Chondrocyte (in vitro differentiated cells): ENCODE data around the gene SPDYE18. TPM values are rescaled to one million over a fixed set of nuclear protein-coding genes. Genes with fewer than 3 reads are reported as not detected.
"Not testable (repeated sequence)": the region's sequence is repeated elsewhere in the genome, so short reads cannot be mapped to it uniquely, and the experiment has no call there.

Source experiments
- DNase-seq: peaks from one replicate; pipeline ENCODE4 v3.0.0; 2021; ENCODE audit warnings: mixed read lengths, low spot score
- H3K27ac Mint-ChIP-seq: one replicate; pipeline ENCODE4 v1.8.0; 2021; ENCODE audit warnings: mild to moderate bottlenecking, moderate library complexity, mixed read lengths; ENCODE audit not compliant: unreplicated experiment
- H3K27me3 Mint-ChIP-seq: 2 replicates; pipeline ENCODE4 v1.8.0; 2021; ENCODE audit warnings: low read depth, mixed read lengths
- H3K36me3 Mint-ChIP-seq: 2 replicates; pipeline ENCODE4 v1.8.0; 2021; ENCODE audit warnings: low read depth, mixed read lengths
- H3K4me1 Mint-ChIP-seq: 2 replicates; pipeline ENCODE4 v1.8.0; 2021; ENCODE audit warnings: low read depth, mild to moderate bottlenecking, mixed read lengths
- H3K4me3 Mint-ChIP-seq: one replicate; pipeline ENCODE4 v1.8.0; 2021; ENCODE audit warnings: mild to moderate bottlenecking, moderate library complexity, mixed read lengths; ENCODE audit not compliant: unreplicated experiment
- H3K9me3 Mint-ChIP-seq: 2 replicates; pipeline ENCODE4 v1.8.0; 2021; ENCODE audit warnings: low read depth, mixed read lengths
- long read RNA-seq: library from polyadenylated mRNA; stranded (forward); transcript quantifications from one replicate; pipeline ENCODE4 v2.0.0, GENCODE V29; 2021
- total RNA-seq: library from RNA; stranded (reverse); gene quantifications from 3 replicates; pipeline ENCODE4 v1.2.1, GENCODE V29; 2021

SPDYE18 gene
- total RNA-seq, result 0.20 TPM in 1 of 3 replicates, not detected in the others
- long read RNA-seq, partial matches to known transcripts, result 0 of 1 reads
- long read RNA-seq, other reads (novel, unspliced or antisense), result 1 of 1 reads

GRCh38 chr7:77062557-77062956 lies at the start of gene SPDYE18:
TSS of gene SPDYE18 (minus strand) at chr7:77062558. CDS start at chr7:77060512, 2,046 bp downstream.
- H3K4me1 Mint-ChIP-seq, H3K27me3 Mint-ChIP-seq, H3K36me3 Mint-ChIP-seq, DNase-seq, H3K27ac Mint-ChIP-seq, H3K9me3 Mint-ChIP-seq, H3K4me3 Mint-ChIP-seq: not testable (repeated sequence)

- H3K4me3 Mint-ChIP-seq, H3K36me3 Mint-ChIP-seq, DNase-seq, H3K27ac Mint-ChIP-seq, H3K27me3 Mint-ChIP-seq, H3K4me1 Mint-ChIP-seq, H3K9me3 Mint-ChIP-seq: not testable (repeated sequence)
Measured at GRCh38 chr7:77108362-77108761, 46.0 kb upstream of the SPDYE18 start.

GRCh38 chr7:77107659-77108058 lies 45.3 kb upstream of the SPDYE18 start:
- H3K27me3 Mint-ChIP-seq, H3K27ac Mint-ChIP-seq, H3K4me3 Mint-ChIP-seq, H3K36me3 Mint-ChIP-seq, DNase-seq, H3K9me3 Mint-ChIP-seq, H3K4me1 Mint-ChIP-seq: not testable (repeated sequence)

- DNase-seq, H3K4me1 Mint-ChIP-seq, H3K4me3 Mint-ChIP-seq, H3K9me3 Mint-ChIP-seq, H3K36me3 Mint-ChIP-seq, H3K27me3 Mint-ChIP-seq, H3K27ac Mint-ChIP-seq: not testable (repeated sequence)
Measured at GRCh38 chr7:77105904-77106303, 43.5 kb upstream of the SPDYE18 start.

- not testable (repeated sequence) for H3K36me3 Mint-ChIP-seq, H3K27me3 Mint-ChIP-seq, H3K4me3 Mint-ChIP-seq, DNase-seq, H3K9me3 Mint-ChIP-seq, H3K4me1 Mint-ChIP-seq, H3K27ac Mint-ChIP-seq
Measured at GRCh38 chr7:77102671-77103070, 40.3 kb upstream of the SPDYE18 start.

- H3K4me1 Mint-ChIP-seq, DNase-seq, H3K27ac Mint-ChIP-seq, H3K9me3 Mint-ChIP-seq, H3K36me3 Mint-ChIP-seq, H3K4me3 Mint-ChIP-seq, H3K27me3 Mint-ChIP-seq: not testable (repeated sequence)
Measured at GRCh38 chr7:77101187-77101586, 38.8 kb upstream of the SPDYE18 start.

- not testable (repeated sequence) for H3K36me3 Mint-ChIP-seq, H3K27me3 Mint-ChIP-seq, H3K9me3 Mint-ChIP-seq, H3K4me1 Mint-ChIP-seq, DNase-seq, H3K27ac Mint-ChIP-seq, H3K4me3 Mint-ChIP-seq
Measured at GRCh38 chr7:77100501-77100900, 38.1 kb upstream of the SPDYE18 start.

- not testable (repeated sequence) for H3K9me3 Mint-ChIP-seq, H3K27ac Mint-ChIP-seq, DNase-seq, H3K27me3 Mint-ChIP-seq, H3K4me1 Mint-ChIP-seq, H3K36me3 Mint-ChIP-seq, H3K4me3 Mint-ChIP-seq
Measured at GRCh38 chr7:77092301-77092700, 29.9 kb upstream of the SPDYE18 start.

- H3K4me1 Mint-ChIP-seq, H3K36me3 Mint-ChIP-seq, H3K4me3 Mint-ChIP-seq: not testable (repeated sequence)
Measured at GRCh38 chr7:77082192-77082591, 19.8 kb upstream of the SPDYE18 start.

GRCh38 chr7:77080236-77080635 lies 17.9 kb upstream of the SPDYE18 start:
- DNase-seq, H3K9me3 Mint-ChIP-seq, H3K27ac Mint-ChIP-seq, H3K4me3 Mint-ChIP-seq, H3K4me1 Mint-ChIP-seq, H3K27me3 Mint-ChIP-seq, H3K36me3 Mint-ChIP-seq: not testable (repeated sequence)

More at GRCh38 chr7:77082192-77082591, 19.8 kb upstream of the SPDYE18 start:
- not testable (repeated sequence) for H3K27ac Mint-ChIP-seq, DNase-seq, H3K27me3 Mint-ChIP-seq, H3K9me3 Mint-ChIP-seq

- not testable (repeated sequence) for H3K4me1 Mint-ChIP-seq, H3K9me3 Mint-ChIP-seq, H3K4me3 Mint-ChIP-seq, DNase-seq, H3K36me3 Mint-ChIP-seq, H3K27me3 Mint-ChIP-seq, H3K27ac Mint-ChIP-seq
Measured at GRCh38 chr7:77079624-77080023, 17.3 kb upstream of the SPDYE18 start.

- H3K36me3 Mint-ChIP-seq, H3K9me3 Mint-ChIP-seq, DNase-seq, H3K4me3 Mint-ChIP-seq, H3K27me3 Mint-ChIP-seq, H3K4me1 Mint-ChIP-seq, H3K27ac Mint-ChIP-seq: not testable (repeated sequence)
Measured at GRCh38 chr7:77079112-77079511, 16.8 kb upstream of the SPDYE18 start.

GRCh38 chr7:77077060-77077459 lies 14.7 kb upstream of the SPDYE18 start:
- H3K9me3 Mint-ChIP-seq, H3K36me3 Mint-ChIP-seq, DNase-seq, H3K4me3 Mint-ChIP-seq, H3K27ac Mint-ChIP-seq, H3K27me3 Mint-ChIP-seq, H3K4me1 Mint-ChIP-seq: not testable (repeated sequence)
